ENCODE results near the gene SMS. TPM values are rescaled to one million over a fixed set of nuclear protein-coding genes. Genes with fewer than 3 reads are reported as not detected.

The SMS gene
- total RNA-seq, 1 experiment from 2014 or later, result 218 TPM

DNA sequence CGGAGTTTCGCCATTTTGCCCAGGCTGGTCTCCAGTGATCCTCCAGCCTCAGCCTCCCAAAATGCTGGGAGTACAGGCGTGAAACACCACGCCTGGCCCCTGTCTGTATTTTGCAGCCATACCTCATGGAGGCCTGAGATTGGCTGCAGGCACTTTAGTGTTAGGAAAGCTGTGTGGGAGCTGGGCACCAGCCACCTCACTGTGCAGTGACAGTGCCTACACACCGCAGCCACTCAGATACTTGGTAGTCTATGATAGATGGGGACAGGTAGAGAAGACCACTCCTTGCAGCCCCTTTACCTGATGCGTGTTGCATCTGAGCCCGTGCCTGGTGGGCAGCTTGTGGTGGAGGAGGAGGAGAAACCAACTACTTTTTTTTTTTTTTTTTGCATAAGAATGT is 16.3 kb downstream of the SMS start:
- CTCF ChIA-PET, result no interaction called here
- Histone ChIP-seq H2AFZ (no peak overlapping the region), H4K20me1 (ENCODE audit: insufficient read depth) (0 out of 2 replicates have a peak, but pooled peaks cover 8% of the 10 kb centered on the region), H3K9me2 (ENCODE audit: insufficient read depth) (no peaks in the 10 kb centered on the region), H3K4me3 (no peak overlapping the region), H3K27ac (no peak overlapping the region), H3K4me2 (no peak overlapping the region), H3F3A (ENCODE audit: insufficient read depth, low read depth) (no peaks in the 10 kb centered on the region), H3K4me1 (replicated peaks; ENCODE audit: insufficient read depth) (no peaks in the 10 kb centered on the region), H3K36me3 (ENCODE audit: low read depth) (no peaks in the 10 kb centered on the region), H3K79me2 (ENCODE audit: low read depth) (peaks cover 97% of the 10 kb centered on the region), H3K9me3 (ENCODE audit: insufficient read depth, low read depth) (no peaks in the 10 kb centered on the region), H3K27me3 (ENCODE audit: insufficient read depth, low read depth) (no peaks in the 10 kb centered on the region)
- POLR2A ChIA-PET (ENCODE audit: unreplicated experiment), result no interaction called here
- TF ChIP-seq EZH2 (IDR thresholded peaks at IDR 0.05; ENCODE audit: low read depth) (no peak), CTCF (conservative IDR thresholded peaks at IDR 0.05) (no peak)
- intact Hi-C loops (cut with micrococcal nuclease; ENCODE audit: unreplicated experiment), result no loop called here
- BruUV-seq (replicated peaks), result no TSS peak
- DNase-seq, result no peak

- intact Hi-C loops (cut with micrococcal nuclease; ENCODE audit: unreplicated experiment), result no loop called here
- H3K27ac ChIP-seq, result no peak overlapping the region
- H3K4me2 ChIP-seq, result no peak overlapping the region
- no peak for TF ChIP-seq EZH2 (IDR thresholded peaks at IDR 0.05; ENCODE audit: low read depth)
- TF ChIP-seq CTCF (conservative IDR thresholded peaks at IDR 0.05), result no peak
- CTCF ChIA-PET, result no interaction called here
- H3K27me3 ChIP-seq (ENCODE audit: insufficient read depth, low read depth), result no peaks in the 10 kb centered on the region
- no peaks in the 10 kb centered on the region for H3K4me1 ChIP-seq (replicated peaks; ENCODE audit: insufficient read depth)
- BruUV-seq (replicated peaks), result no TSS peak
- no peak overlapping the region for H3K4me3 ChIP-seq
- POLR2A ChIA-PET (ENCODE audit: unreplicated experiment), result no interaction called here
- no peak for DNase-seq
- H3K79me2 ChIP-seq (ENCODE audit: low read depth), result peaks cover 97% of the 10 kb centered on the region
- H3F3A ChIP-seq (ENCODE audit: insufficient read depth, low read depth), result no peaks in the 10 kb centered on the region
- 0 out of 2 replicates have a peak, but pooled peaks cover 8% of the 10 kb centered on the region for H4K20me1 ChIP-seq (ENCODE audit: insufficient read depth)
- no peak overlapping the region for H2AFZ ChIP-seq
- H3K9me2 ChIP-seq (ENCODE audit: insufficient read depth), result no peaks in the 10 kb centered on the region
- no peaks in the 10 kb centered on the region for H3K9me3 ChIP-seq (ENCODE audit: insufficient read depth, low read depth)
- no peaks in the 10 kb centered on the region for H3K36me3 ChIP-seq (ENCODE audit: low read depth)
These were observed 17.7 kb downstream of the SMS start for GRCh38 chrX:21958187-21958586.

DNA sequence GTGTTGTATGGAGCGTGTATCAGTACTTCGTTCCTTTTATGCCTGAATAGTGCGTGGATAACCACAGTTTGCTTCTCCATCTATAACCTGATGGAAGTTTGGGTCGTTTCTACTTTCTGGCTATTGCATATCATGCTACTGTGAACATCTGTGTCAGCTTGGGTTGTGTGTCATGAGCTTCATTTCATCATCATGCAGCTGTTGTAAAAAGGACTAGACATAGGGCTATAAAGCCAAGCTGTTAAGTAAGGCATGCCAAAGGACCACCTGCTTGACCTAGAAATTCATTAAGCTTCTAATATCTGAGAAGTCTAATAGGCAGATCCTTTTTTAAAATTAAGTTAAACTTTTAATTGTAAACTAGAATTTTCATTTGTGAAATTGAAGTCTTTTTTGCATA is 18.4 kb downstream of the SMS start:
- intact Hi-C loops (cut with micrococcal nuclease; ENCODE audit: unreplicated experiment), result no loop called here
- no peaks in the 10 kb centered on the region for H3K27me3 ChIP-seq (ENCODE audit: insufficient read depth, low read depth)
- peaks cover 97% of the 10 kb centered on the region for H3K79me2 ChIP-seq (ENCODE audit: low read depth)
- CTCF ChIA-PET, result interaction anchor here (0.7 kb wide), 1 partner anchor 220 kb away, joined by 4 read pairs; no protein-coding TSS in a partner anchor
- H3K27ac ChIP-seq, result no peak overlapping the region
- no peaks in the 10 kb centered on the region for H3K4me1 ChIP-seq (replicated peaks; ENCODE audit: insufficient read depth)
- 0 out of 2 replicates have a peak, but pooled peaks cover 8% of the 10 kb centered on the region for H4K20me1 ChIP-seq (ENCODE audit: insufficient read depth)
- no peaks in the 10 kb centered on the region for H3K9me2 ChIP-seq (ENCODE audit: insufficient read depth)
- BruUV-seq (replicated peaks), result no TSS peak
- no peak overlapping the region for H3K4me3 ChIP-seq
- DNase-seq, result no peak
- H2AFZ ChIP-seq, result no peak overlapping the region
- no peaks in the 10 kb centered on the region for H3F3A ChIP-seq (ENCODE audit: insufficient read depth, low read depth)
- no peak overlapping the region for H3K4me2 ChIP-seq
- no peak for TF ChIP-seq EZH2 (IDR thresholded peaks at IDR 0.05; ENCODE audit: low read depth)
- TF ChIP-seq CTCF (conservative IDR thresholded peaks at IDR 0.05), result no peak
- H3K9me3 ChIP-seq (ENCODE audit: insufficient read depth, low read depth), result no peaks in the 10 kb centered on the region
- H3K36me3 ChIP-seq (ENCODE audit: low read depth), result no peaks in the 10 kb centered on the region
- POLR2A ChIA-PET (ENCODE audit: unreplicated experiment), result no interaction called here
